Esophagus muscularis mucosa (tissue), 4 donors: Measurements from ENCODE around the gene PLAC1. TPM values are rescaled to one million over a fixed set of nuclear protein-coding genes. Genes with fewer than 3 reads are reported as not detected.

Source experiments
- DNase-seq: peaks from one replicate; pipeline ENCODE4 v3.0.0-alpha.2; 2017; ENCODE audit errors: extremely low spot score
- H3K27ac ChIP-seq, 4 donors: fragments of 200-600 bp; sonication (generic); replicated peaks in 1 of 4; 1 replicate in 3 of 4; 2 replicates in 1 of 4; pipeline ENCODE4 v1.5.1; 2016 to 2019; ENCODE audit warnings: mild to moderate bottlenecking in 1 of 4
- H3K27me3 ChIP-seq, 4 donors: fragments of 200-600 bp; sonication (generic); one replicate each; pipeline versions ENCODE4 v1.5.1 to v1.6.0; 2016 to 2019
- H3K36me3 ChIP-seq, 4 donors: fragments of 200-600 bp; sonication (generic); one replicate each; pipeline ENCODE4 v1.5.1; 2016 to 2019
- H3K4me1 ChIP-seq, 4 donors: fragments of 200-600 bp; sonication (generic); one replicate each; pipeline ENCODE4 v1.5.1; 2016 to 2019
- H3K4me3 ChIP-seq, 4 donors: fragments of 200-600 bp; sonication (generic); 1 replicate in 2 of 4; 2 replicates in 2 of 4; pipeline ENCODE4 v1.5.1; 2016 to 2019; ENCODE audit warnings: mild to moderate bottlenecking in 4 of 4, moderate library complexity in 1 of 4
- H3K9me3 ChIP-seq, 4 donors: fragments of 200-600 bp; sonication (generic); 1 replicate in 3 of 4; 2 replicates in 1 of 4; pipeline ENCODE4 v1.5.1; 2016 to 2019
- EP300 ChIP-seq: sonication (generic); formaldehyde crosslinking; IDR thresholded peaks from one replicate; pipeline ENCODE4 v1.6.1; 2017; ENCODE audit warnings: antibody characterized with exemption
- POLR2A ChIP-seq: fragments of 450-650 bp; IDR thresholded peaks from one replicate; pipeline ENCODE4 v1.6.1; 2017; ENCODE audit warnings: antibody characterized with exemption, moderate library complexity, mild to moderate bottlenecking, low read depth
- POLR2AphosphoS5 ChIP-seq, 2 donors: sonication (generic); formaldehyde crosslinking; IDR thresholded peaks; one replicate each; pipeline ENCODE4 v1.6.1; 2017; ENCODE audit warnings: antibody characterized with exemption in 2 of 2
- WGBS: methylation state at CpG from one replicate; pipeline ENCODE4 v1.1.5; 2018; 5-methylcytosine and 5-hydroxymethylcytosine counted together
- intact Hi-C: fragments of 100-400 bp; cut with DNase I; formaldehyde crosslinking; loops from one replicate; pipeline ENCODE4 v1.15.1; 2023
- total RNA-seq, 4 donors: library from RNA; depleted of rRNA; stranded (reverse); fragments of >200 nt; gene quantifications; one replicate each; pipeline versions ENCODE4 v1.1.0 to v1.2.1, GENCODE V29; 2016
- TF ChIP-seq, protein P1 (sequence below), 3 experiments: fragments of 200-600 bp in 2 of 3; fragments of 450-650 bp in 1 of 3; sonication (generic) in 2 of 3; IDR thresholded peaks; one replicate each; pipeline ENCODE4 v1.5.1; 2017 to 2019; ENCODE audit warnings: antibody characterized with exemption in 3 of 3, mild to moderate bottlenecking in 2 of 3, moderate library complexity in 1 of 3

The PLAC1 gene
- total RNA-seq, 4 donors from 2014 or later: not detected

DNA sequence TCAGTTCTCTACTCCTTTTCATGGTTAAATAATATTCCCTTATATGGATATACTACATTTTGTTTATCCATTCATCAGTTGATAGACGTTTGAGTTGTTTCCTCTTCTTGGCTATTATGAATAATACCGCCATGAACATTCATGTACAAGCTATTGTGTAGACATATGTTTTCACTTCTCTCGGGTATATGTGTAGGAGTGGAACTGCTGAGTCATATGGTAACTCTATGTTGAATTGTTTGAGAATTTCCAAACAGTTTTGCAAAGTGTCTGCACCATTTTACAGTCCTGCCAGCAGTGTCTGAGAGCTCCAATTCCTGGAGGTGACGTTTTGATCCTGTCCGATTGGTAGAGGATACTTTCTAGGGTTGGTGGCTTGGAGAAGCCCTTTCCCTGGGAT lies 23.6 kb downstream of the PLAC1 start:
- intact Hi-C loops: loop anchor here (1.0 to 10.0 kb wide), 2 partner anchors 9 to 100 kb away; no protein-coding TSS in a partner anchor
- H3K4me3 ChIP-seq: no peak overlapping the region
- H3K9me3 ChIP-seq: no peaks in the 10 kb centered on the region
- TF ChIP-seq EP300: no peak
- TF ChIP-seq POLR2A: no peak
- no peak for TF ChIP-seq POLR2AphosphoS5 (IDR thresholded peaks at IDR 0.05)
- TF ChIP-seq, protein P1, sequence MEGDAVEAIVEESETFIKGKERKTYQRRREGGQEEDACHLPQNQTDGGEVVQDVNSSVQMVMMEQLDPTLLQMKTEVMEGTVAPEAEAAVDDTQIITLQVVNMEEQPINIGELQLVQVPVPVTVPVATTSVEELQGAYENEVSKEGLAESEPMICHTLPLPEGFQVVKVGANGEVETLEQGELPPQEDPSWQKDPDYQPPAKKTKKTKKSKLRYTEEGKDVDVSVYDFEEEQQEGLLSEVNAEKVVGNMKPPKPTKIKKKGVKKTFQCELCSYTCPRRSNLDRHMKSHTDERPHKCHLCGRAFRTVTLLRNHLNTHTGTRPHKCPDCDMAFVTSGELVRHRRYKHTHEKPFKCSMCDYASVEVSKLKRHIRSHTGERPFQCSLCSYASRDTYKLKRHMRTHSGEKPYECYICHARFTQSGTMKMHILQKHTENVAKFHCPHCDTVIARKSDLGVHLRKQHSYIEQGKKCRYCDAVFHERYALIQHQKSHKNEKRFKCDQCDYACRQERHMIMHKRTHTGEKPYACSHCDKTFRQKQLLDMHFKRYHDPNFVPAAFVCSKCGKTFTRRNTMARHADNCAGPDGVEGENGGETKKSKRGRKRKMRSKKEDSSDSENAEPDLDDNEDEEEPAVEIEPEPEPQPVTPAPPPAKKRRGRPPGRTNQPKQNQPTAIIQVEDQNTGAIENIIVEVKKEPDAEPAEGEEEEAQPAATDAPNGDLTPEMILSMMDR (IDR thresholded peaks at IDR 0.05): no peak
- H3K4me1 ChIP-seq: peaks cover 0 to 15% (median 9%) of the 10 kb centered on the region in 4 donors
- no peaks in the 10 kb centered on the region for H3K27me3 ChIP-seq
- no peak for DNase-seq
- WGBS: 37% methylated on average over 5 of the region's 5 CpGs
- no peak overlapping the region for H3K27ac ChIP-seq
- H3K36me3 ChIP-seq: no peaks in the 10 kb centered on the region

DNA sequence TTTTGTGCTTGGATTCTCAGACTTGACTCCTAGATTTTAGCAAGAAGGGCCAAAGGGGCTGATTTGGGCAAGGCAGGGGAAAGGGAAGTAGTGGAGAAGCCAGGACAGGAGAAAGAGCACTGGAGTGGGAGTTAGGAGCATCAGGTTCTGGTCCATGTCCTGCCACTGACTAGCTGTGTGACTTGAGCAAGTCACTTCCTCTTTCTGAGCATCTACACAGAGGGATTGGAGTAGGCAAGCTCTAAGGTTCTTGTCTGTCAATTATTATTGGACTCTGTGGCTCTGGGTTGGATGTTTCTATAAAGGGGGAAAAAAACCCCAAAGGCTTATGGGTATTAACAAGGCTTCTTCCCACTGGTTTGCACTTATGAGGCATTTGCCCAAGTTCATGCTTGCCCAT lies 24.4 kb downstream of the PLAC1 start:
- DNase-seq: no peak
- H3K4me1 ChIP-seq: peaks cover 0 to 15% (median 9%) of the 10 kb centered on the region in 4 donors
- intact Hi-C loops: loop anchor here (10.0 kb wide), 1 partner anchor 101 kb away; no protein-coding TSS in a partner anchor
- TF ChIP-seq, protein P1 (IDR thresholded peaks at IDR 0.05): no peak
- TF ChIP-seq EP300 (no peak), POLR2AphosphoS5 (IDR thresholded peaks at IDR 0.05) (no peak), POLR2A (no peak)
- H3K27me3 ChIP-seq: no peaks in the 10 kb centered on the region
- H3K27ac ChIP-seq: no peak overlapping the region
- H3K36me3 ChIP-seq: no peaks in the 10 kb centered on the region
- H3K9me3 ChIP-seq: no peaks in the 10 kb centered on the region
- H3K4me3 ChIP-seq: no peak overlapping the region

DNA sequence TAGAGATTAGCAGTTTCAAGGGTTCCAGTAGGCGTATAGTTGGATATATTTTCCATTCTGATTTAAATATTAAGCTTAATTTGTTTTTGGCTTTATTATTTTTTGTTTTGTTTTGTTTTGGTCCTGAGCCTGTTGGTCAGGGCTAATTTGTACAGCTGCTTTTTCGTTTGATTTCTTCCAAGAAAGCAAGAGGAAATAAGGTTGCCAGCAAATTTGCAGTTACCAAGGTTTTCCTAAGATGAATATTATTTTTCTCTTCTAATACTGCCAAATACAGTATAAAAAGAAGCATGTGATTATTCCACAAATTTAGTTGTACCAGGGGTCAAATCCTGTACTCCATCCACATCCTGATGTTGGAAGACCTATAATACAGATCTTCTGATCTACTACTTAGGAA lies 24.9 kb downstream of the PLAC1 start:
- no peaks in the 10 kb centered on the region for H3K36me3 ChIP-seq
- intact Hi-C loops: loop anchor here (10.0 kb wide), 1 partner anchor 101 kb away; no protein-coding TSS in a partner anchor
- TF ChIP-seq EP300: no peak
- no peak for TF ChIP-seq POLR2A
- no peak for TF ChIP-seq POLR2AphosphoS5 (IDR thresholded peaks at IDR 0.05)
- TF ChIP-seq, protein P1 (IDR thresholded peaks at IDR 0.05): no peak
- no peaks in the 10 kb centered on the region for H3K27me3 ChIP-seq
- no peak for DNase-seq
- no peaks in the 10 kb centered on the region for H3K9me3 ChIP-seq
- no peak overlapping the region for H3K4me3 ChIP-seq
- H3K27ac ChIP-seq: no peak overlapping the region
- H3K4me1 ChIP-seq: peaks cover 0 to 15% (median 9%) of the 10 kb centered on the region in 4 donors
- 51% methylated on average over 2 of the region's 2 CpGs for WGBS

DNA sequence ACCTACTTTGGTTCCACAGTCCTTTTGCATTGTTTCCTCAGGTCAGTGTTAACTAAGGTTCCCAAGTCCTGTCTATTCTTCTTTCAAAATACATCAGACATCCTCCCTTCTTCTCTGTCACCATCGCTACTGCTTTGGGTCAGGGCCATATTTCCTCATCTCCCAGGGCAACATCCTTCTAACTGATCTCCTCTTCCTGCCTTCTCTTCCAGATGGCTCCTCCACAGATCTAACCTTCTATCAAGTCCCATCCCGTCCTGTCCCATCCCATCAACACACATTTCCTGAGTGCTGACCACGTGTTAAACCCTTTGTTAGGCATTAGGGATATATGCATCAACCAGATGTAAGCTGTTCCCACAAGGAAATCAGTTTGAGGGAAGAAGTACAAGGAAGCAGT lies 25.9 kb downstream of the PLAC1 start:
- Histone ChIP-seq H3K27ac (no peak overlapping the region), H3K4me1 (peaks cover 0 to 15% (median 9%) of the 10 kb centered on the region in 4 donors), H3K9me3 (no peaks in the 10 kb centered on the region), H3K27me3 (no peaks in the 10 kb centered on the region), H3K4me3 (no peak overlapping the region), H3K36me3 (no peaks in the 10 kb centered on the region)
- no peak for DNase-seq
- TF ChIP-seq, protein P1 (IDR thresholded peaks at IDR 0.05): no peak
- TF ChIP-seq POLR2AphosphoS5 (IDR thresholded peaks at IDR 0.05) (no peak), EP300 (no peak), POLR2A (no peak)
- intact Hi-C loops: loop anchor here (10.0 kb wide), 1 partner anchor 102 kb away; no protein-coding TSS in a partner anchor
- WGBS: 39% methylated on average over 3 of the region's 3 CpGs
